ENCODE data around the gene FAM193A. TPM values are rescaled to one million over a fixed set of nuclear protein-coding genes. Genes with fewer than 3 reads are reported as not detected.

The FAM193A gene
- total and polyA plus RNA-seq, 2 donors (not counting 1 experiment from before 2014, with no cell fraction given), result 16.0 to 62.7 TPM

- Histone ChIP-seq H2AFZ (ENCODE audit: insufficient read depth, low read depth, low read length, poor library complexity, severe bottlenecking) (no peak overlapping the region), H4K20me1 (ENCODE audit: control insufficient read depth, insufficient read depth, low read length, poor library complexity, severe bottlenecking) (no peaks in the 10 kb centered on the region), H3K27me3 (replicated peaks in 1 of 4; ENCODE audit: control extremely low read depth in 1 of 4, control insufficient read depth in 3 of 4, insufficient read depth in 4 of 4, low read length in 3 of 4) (no peaks in the 10 kb centered on the region), H3K9me3 (ENCODE audit: control extremely low read depth in 1 of 3, control insufficient read depth in 2 of 3, insufficient read depth in 1 of 3, low read length in 2 of 3) (peaks cover 0 to 1% (median 0%) of the 10 kb centered on the region in 3 donors), H3K27ac (ENCODE audit: low read length in 2 of 2) (peak overlapping the region in 1 of 2 donors; percentile 62), H3K4me3 (ENCODE audit: control extremely low read depth in 1 of 5, extremely low read depth in 1 of 5, insufficient read depth in 1 of 5, low read depth in 2 of 5, low read length in 4 of 5) (peak overlapping the region in 1 of 5 experiments; percentile 11), H3K4me1 (ENCODE audit: control insufficient read depth in 2 of 2, insufficient read depth in 2 of 2, low read length in 2 of 2) (peaks cover 7 to 23% of the 10 kb centered on the region in 2 donors), H3K9ac (ENCODE audit: low read length) (peak overlapping the region; percentile 22), H3K4me2 (replicated peaks; ENCODE audit: low read depth, low read length, poor library complexity, severe bottlenecking) (peak overlapping the region; percentile 61), H3K79me2 (ENCODE audit: control insufficient read depth, insufficient read depth, low read length) (peaks cover 44% of the 10 kb centered on the region), H3K36me3 (replicated peaks in 1 of 2; ENCODE audit: control extremely low read depth in 1 of 2, control insufficient read depth in 1 of 2, extremely low read depth in 1 of 2, insufficient read depth in 2 of 2, low read length in 1 of 2) (peaks cover 9 to 40% of the 10 kb centered on the region in 2 experiments)
- Mint-ChIP-seq H3K27me3 (no peaks in the 10 kb centered on the region), H3K9me3 (ENCODE audit: insufficient read depth) (no peaks in the 10 kb centered on the region), H3K4me3 (peak overlapping the region; percentile 56), H3K4me1 (peaks cover 41% of the 10 kb centered on the region), H3K27ac (peak overlapping the region; percentile 50)
- intact Hi-C loops (cut with micrococcal nuclease), result no loop called here
- whole genome bisulfite sequencing (ENCODE audit: insufficient coverage), result no CpG with 5 or more reads among the region's 2 CpGs
- ATAC-seq (ENCODE audit: low read depth) (no peak), DNase-seq (no peak)
- POLR2A ChIA-PET, result no interaction called here
- TF ChIP-seq EZH2 (IDR thresholded peaks at IDR 0.05; ENCODE audit: borderline replicate concordance, insufficient read depth, low read depth, low read length, poor library complexity, severe bottlenecking) (no peak), CTCF (IDR thresholded peaks at IDR 0.05) (no peak)
- CTCF ChIA-PET, result no interaction called here
Observed at GRCh38 chr4:2667428-2667827, 131.0 kb downstream of the FAM193A start.

GRCh38 chr4:2671267-2671895 is 134.9 kb downstream of the FAM193A start:
- no peak overlapping the region for H3K4me3 ChIP-seq (ENCODE audit: control extremely low read depth in 1 of 5, extremely low read depth in 1 of 5, insufficient read depth in 1 of 5, low read depth in 2 of 5, low read length in 4 of 5)
- H3K4me2 ChIP-seq (replicated peaks; ENCODE audit: low read depth, low read length, poor library complexity, severe bottlenecking), result no peak overlapping the region
- CTCF ChIA-PET, result interaction anchor here (1.1 kb wide), 1 partner anchor 10 kb away, joined by 3 read pairs; no protein-coding TSS in a partner anchor
- POLR2A ChIA-PET, result no interaction called here
- no peak overlapping the region for H3K27ac ChIP-seq (ENCODE audit: low read length in 2 of 2)
- Mint-ChIP-seq H3K27me3 (no peaks in the 10 kb centered on the region), H3K9me3 (ENCODE audit: insufficient read depth) (no peaks in the 10 kb centered on the region), H3K4me3 (no peak overlapping the region), H3K27ac (peak overlapping the region; percentile 60), H3K4me1 (peaks cover 45% of the 10 kb centered on the region)
- WGBS (ENCODE audit: insufficient coverage), result 71% methylated on average over 9 of the region's 10 CpGs
- intact Hi-C loops (cut with micrococcal nuclease), result no loop called here
- no peak overlapping the region for H2AFZ ChIP-seq (ENCODE audit: insufficient read depth, low read depth, low read length, poor library complexity, severe bottlenecking)
- DNase-seq (no peak), ATAC-seq (ENCODE audit: low read depth) (no peak)
- peaks cover 46% of the 10 kb centered on the region for H3K79me2 ChIP-seq (ENCODE audit: control insufficient read depth, insufficient read depth, low read length)
- peaks cover 16 to 51% of the 10 kb centered on the region in 2 experiments for H3K36me3 ChIP-seq (replicated peaks in 1 of 2; ENCODE audit: control extremely low read depth in 1 of 2, control insufficient read depth in 1 of 2, extremely low read depth in 1 of 2, insufficient read depth in 2 of 2, low read length in 1 of 2)
- H3K9me3 ChIP-seq (ENCODE audit: control extremely low read depth in 1 of 3, control insufficient read depth in 2 of 3, insufficient read depth in 1 of 3, low read length in 2 of 3), result peaks cover 0 to 3% (median 0%) of the 10 kb centered on the region in 3 donors
- peaks cover 5% of the 10 kb centered on the region for H4K20me1 ChIP-seq (ENCODE audit: control insufficient read depth, insufficient read depth, low read length, poor library complexity, severe bottlenecking)
- TF ChIP-seq EZH2 (IDR thresholded peaks at IDR 0.05; ENCODE audit: borderline replicate concordance, insufficient read depth, low read depth, low read length, poor library complexity, severe bottlenecking) (no peak), CTCF (IDR thresholded peaks at IDR 0.05) (no peak)
- H3K9ac ChIP-seq (ENCODE audit: low read length), result no peak overlapping the region
- peaks cover 7 to 18% of the 10 kb centered on the region in 2 donors for H3K4me1 ChIP-seq (ENCODE audit: control insufficient read depth in 2 of 2, insufficient read depth in 2 of 2, low read length in 2 of 2)
- no peaks in the 10 kb centered on the region for H3K27me3 ChIP-seq (replicated peaks in 1 of 4; ENCODE audit: control extremely low read depth in 1 of 4, control insufficient read depth in 3 of 4, insufficient read depth in 4 of 4, low read length in 3 of 4)

Measured in B cell (primary cell).